CD4-positive, alpha-beta T cell (primary cell): Measurements from ENCODE around the gene SEMA4D. TPM values are rescaled to one million over a fixed set of nuclear protein-coding genes. Genes with fewer than 3 reads are reported as not detected.

ENCODE experiments used
- ATAC-seq: fragments of 200-7000 bp; cut with Tn5 transposase; one replicate; pipeline ENCODE4 v1.10.0; 2022; ENCODE audit warnings: mild to moderate bottlenecking; ENCODE audit not compliant: poor library complexity
- CTCF ChIA-PET: fragments of 350-600 bp; sonication (Branson Sonifier 250); formaldehyde crosslinking; loops from one replicate; lab custom pipeline; 2021; ENCODE audit warnings: antibody characterized with exemption, inconsistent platforms; lab: Charles Lee
- POLR2A ChIA-PET: fragments of 350-600 bp; sonication (Branson Sonifier 250); formaldehyde crosslinking; loops from one replicate; lab custom pipeline; 2021; ENCODE audit warnings: antibody characterized with exemption, inconsistent platforms; lab: Charles Lee
- DNase-seq, 14 experiments: peaks; one replicate each; pipeline ENCODE4 v3.0.0-alpha.2; 2013 to 2020; ENCODE audit warnings: mixed read lengths in 2 of 14
- H3K27ac ChIP-seq, 2 donors: one replicate each; pipeline versions ENCODE4 v1.5.1 to v1.7.0; 2013; ENCODE audit warnings: low read length in 2 of 2, low read depth in 1 of 2, mild to moderate bottlenecking in 1 of 2
- H3K27me3 ChIP-seq, 2 experiments: 1 replicate in 1 of 2; 2 replicates in 1 of 2; pipeline versions ENCODE4 v1.6.1 to v1.7.0; 2013; ENCODE audit warnings: low read length in 2 of 2, control low read depth in 1 of 2, mild to moderate bottlenecking in 1 of 2, moderate library complexity in 1 of 2; ENCODE audit not compliant: insufficient read depth in 2 of 2, control insufficient read depth in 1 of 2
- H3K36me3 ChIP-seq: one replicate; pipeline ENCODE4 v1.6.1; 2013; ENCODE audit warnings: low read length, control low read depth; ENCODE audit not compliant: insufficient read depth
- H3K4me1 ChIP-seq: one replicate; pipeline ENCODE4 v1.6.1; 2013; ENCODE audit warnings: low read length, control low read depth; ENCODE audit not compliant: insufficient read depth
- H3K4me3 ChIP-seq: one replicate; pipeline ENCODE4 v1.5.1; 2013; ENCODE audit warnings: mild to moderate bottlenecking, low read length, moderate library complexity
- H3K9me3 ChIP-seq, 2 experiments: 1 replicate in 1 of 2; 2 replicates in 1 of 2; pipeline versions ENCODE4 v1.6.1 to v1.7.0; 2013; ENCODE audit warnings: low read length in 2 of 2, mild to moderate bottlenecking in 2 of 2, control low read depth in 1 of 2, moderate library complexity in 1 of 2; ENCODE audit not compliant: control insufficient read depth in 1 of 2, insufficient read depth in 1 of 2
- H3K27ac Mint-ChIP-seq: one replicate; pipeline ENCODE4 v1.8.0; 2020; ENCODE audit warnings: mixed read lengths
- H3K27me3 Mint-ChIP-seq: one replicate; pipeline ENCODE4 v1.8.0; 2021; ENCODE audit warnings: mixed read lengths
- H3K36me3 Mint-ChIP-seq: one replicate; pipeline ENCODE4 v1.8.0; 2021; ENCODE audit warnings: low read depth, mixed read lengths
- H3K4me1 Mint-ChIP-seq: one replicate; pipeline ENCODE4 v1.8.0; 2021; ENCODE audit warnings: low read depth, mixed read lengths
- H3K4me3 Mint-ChIP-seq: one replicate; pipeline ENCODE4 v1.8.0; 2020; ENCODE audit warnings: mild to moderate bottlenecking, mixed read lengths
- H3K9me3 Mint-ChIP-seq: one replicate; pipeline ENCODE4 v1.8.0; 2020; ENCODE audit warnings: mixed read lengths
- intact Hi-C, 2 experiments: fragments of 100-400 bp; cut with DNase I in 1 of 2; cut with micrococcal nuclease in 1 of 2; formaldehyde crosslinking; loops; one replicate each; pipeline versions ENCODE4 v1.15.1 to v1.9.0; 2023 to 2025; cut with DNase I, micrococcal nuclease
- total RNA-seq, 174 experiments: library from RNA in 2 of 174; stranded (reverse) in 2 of 174; gene quantifications; one replicate each; pipeline ENCODE4 v1.2.3 and lab custom pipeline; 2021 to 2026
- TF ChIP-seq, protein P1 (sequence below): fragments of 200-600 bp; IDR thresholded peaks from one replicate; pipeline ENCODE4 v1.8.0; 2022; ENCODE audit warnings: antibody characterized with exemption, mild to moderate bottlenecking

SEMA4D gene
- total RNA-seq, 2 experiments from 2014 or later: 399 to 430 TPM

GRCh38 chr9:89325733-89326132, 172.2 kb downstream of the SEMA4D start:
- no peak for ATAC-seq
- H3K9me3 Mint-ChIP-seq: no peaks in the 10 kb centered on the region
- ChIA-PET POLR2A (interaction anchor here (0.7 kb wide), 1 partner anchor 17 kb away, joined by 3 read pairs; no protein-coding TSS in a partner anchor), CTCF (interaction anchor here (0.6 to 1.4 kb wide), 2 partner anchors 58 to 223 kb away, joined by 4 read pairs; no protein-coding TSS in a partner anchor)
- H3K4me1 ChIP-seq: peaks cover 14% of the 10 kb centered on the region
- H3K36me3 ChIP-seq: peaks cover 59% of the 10 kb centered on the region
- no peaks in the 10 kb centered on the region for H3K27me3 ChIP-seq
- no peaks in the 10 kb centered on the region for H3K27me3 Mint-ChIP-seq
- H3K36me3 Mint-ChIP-seq: peaks cover 95% of the 10 kb centered on the region
- H3K4me1 Mint-ChIP-seq: peaks cover 53% of the 10 kb centered on the region
- intact Hi-C loops: no loop called here
- H3K4me3 ChIP-seq: no peak overlapping the region
- no peak overlapping the region for H3K27ac ChIP-seq
- TF ChIP-seq, protein P1, sequence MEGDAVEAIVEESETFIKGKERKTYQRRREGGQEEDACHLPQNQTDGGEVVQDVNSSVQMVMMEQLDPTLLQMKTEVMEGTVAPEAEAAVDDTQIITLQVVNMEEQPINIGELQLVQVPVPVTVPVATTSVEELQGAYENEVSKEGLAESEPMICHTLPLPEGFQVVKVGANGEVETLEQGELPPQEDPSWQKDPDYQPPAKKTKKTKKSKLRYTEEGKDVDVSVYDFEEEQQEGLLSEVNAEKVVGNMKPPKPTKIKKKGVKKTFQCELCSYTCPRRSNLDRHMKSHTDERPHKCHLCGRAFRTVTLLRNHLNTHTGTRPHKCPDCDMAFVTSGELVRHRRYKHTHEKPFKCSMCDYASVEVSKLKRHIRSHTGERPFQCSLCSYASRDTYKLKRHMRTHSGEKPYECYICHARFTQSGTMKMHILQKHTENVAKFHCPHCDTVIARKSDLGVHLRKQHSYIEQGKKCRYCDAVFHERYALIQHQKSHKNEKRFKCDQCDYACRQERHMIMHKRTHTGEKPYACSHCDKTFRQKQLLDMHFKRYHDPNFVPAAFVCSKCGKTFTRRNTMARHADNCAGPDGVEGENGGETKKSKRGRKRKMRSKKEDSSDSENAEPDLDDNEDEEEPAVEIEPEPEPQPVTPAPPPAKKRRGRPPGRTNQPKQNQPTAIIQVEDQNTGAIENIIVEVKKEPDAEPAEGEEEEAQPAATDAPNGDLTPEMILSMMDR: no peak
- DNase-seq: no peak
- no peaks in the 10 kb centered on the region for H3K9me3 ChIP-seq
- no peak overlapping the region for H3K4me3 Mint-ChIP-seq
- H3K27ac Mint-ChIP-seq: no peak overlapping the region

DNA sequence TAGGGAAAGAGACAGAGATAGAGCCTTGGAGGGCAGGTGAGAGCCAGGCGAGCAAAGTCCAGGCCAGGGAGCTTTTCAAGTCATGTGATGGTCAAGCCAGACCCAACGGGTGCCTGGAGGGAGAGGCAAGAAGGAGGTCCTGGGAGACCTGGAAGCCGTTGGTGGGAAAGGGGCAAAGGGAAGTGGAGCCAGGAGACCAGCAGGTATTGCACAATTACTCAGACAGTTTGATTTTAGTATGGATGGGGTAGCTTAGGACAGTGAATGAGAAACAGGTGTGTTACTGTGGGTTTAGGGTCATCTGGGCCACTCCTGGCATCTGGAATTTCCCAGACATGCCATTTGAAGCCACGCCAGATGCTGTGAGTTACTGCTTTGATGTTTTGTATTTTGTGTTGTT, 174.5 kb downstream of the SEMA4D start:
- peak overlapping the region; percentile 67 for H3K27ac Mint-ChIP-seq
- DNase-seq: no peak
- Histone ChIP-seq H3K4me1 (peaks cover 24% of the 10 kb centered on the region), H3K27ac (no peak overlapping the region), H3K36me3 (peaks cover 45% of the 10 kb centered on the region), H3K27me3 (no peaks in the 10 kb centered on the region), H3K9me3 (no peaks in the 10 kb centered on the region), H3K4me3 (no peak overlapping the region)
- TF ChIP-seq, protein P1: no peak
- no peaks in the 10 kb centered on the region for H3K27me3 Mint-ChIP-seq
- H3K4me1 Mint-ChIP-seq: peaks cover 69% of the 10 kb centered on the region
- peaks cover 91% of the 10 kb centered on the region for H3K36me3 Mint-ChIP-seq
- no peak for ATAC-seq
- H3K4me3 Mint-ChIP-seq: peak overlapping the region; percentile 13
- H3K9me3 Mint-ChIP-seq: no peaks in the 10 kb centered on the region
- ChIA-PET CTCF (no interaction called here), POLR2A (interaction anchor here (0.8 kb wide), 1 partner anchor 13 kb away, joined by 3 read pairs; no protein-coding TSS in a partner anchor)
- intact Hi-C loops: loop anchor here in 1 of 2 experiments (5.0 kb wide), 1 partner anchor 79 kb away; no protein-coding TSS in a partner anchor

GRCh38 chr9:89319015-89319905, 178.7 kb downstream of the SEMA4D start:
- intact Hi-C loops: loop anchor here (1.0 to 10.0 kb wide), 6 partner anchors 108 to 932 kb away; partner anchors contain the start of gene SPIN1 (in 1 of the 2)
- H3K4me3 Mint-ChIP-seq: peak overlapping the region; percentile 88
- H3K27ac ChIP-seq: peak overlapping the region; percentile 97 to 99
- peak overlapping the region; percentile 94 for H3K27ac Mint-ChIP-seq
- peak overlapping the region; percentile 69 for H3K4me3 ChIP-seq
- H3K4me1 Mint-ChIP-seq: peaks cover 78% of the 10 kb centered on the region
- DNase-seq: no peak
- H3K9me3 ChIP-seq: no peaks in the 10 kb centered on the region
- POLR2A ChIA-PET: interaction anchor here (0.7 to 1.5 kb wide), 8 partner anchors 9 to 200 kb away, joined by 3 to 12 read pairs (median 4); partner anchors contain the start of gene CKS2
- peaks cover 67% of the 10 kb centered on the region for H3K36me3 Mint-ChIP-seq
- CTCF ChIA-PET: interaction anchor here (0.6 to 1.0 kb wide), 5 partner anchors 9 to 203 kb away, joined by 3 to 7 read pairs (median 4); partner anchors contain the start of gene CKS2
- H3K9me3 Mint-ChIP-seq: no peaks in the 10 kb centered on the region
- peaks cover 28% of the 10 kb centered on the region for H3K4me1 ChIP-seq
- H3K27me3 ChIP-seq: no peaks in the 10 kb centered on the region
- H3K36me3 ChIP-seq: peaks cover 12% of the 10 kb centered on the region
- peak; percentile 14 for ATAC-seq
- TF ChIP-seq, protein P1: peak; percentile 77
- H3K27me3 Mint-ChIP-seq: no peaks in the 10 kb centered on the region
